GM21423 (cell line): ENCODE measurements around the gene ACTL9.

ENCODE experiments used
- ATAC-seq: cut with Tn5 transposase; IDR thresholded peaks from one replicate; pipeline ENCODE4 v1.9.1; 2021; ENCODE audit warnings: mild to moderate bottlenecking, moderate library complexity; ENCODE audit not compliant: unreplicated experiment

ACTL9 gene

GRCh38 chr19:8654591-8655339 is 43.8 kb downstream of the ACTL9 start:
- no peak for ATAC-seq

- ATAC-seq = no peak
Measured at GRCh38 chr19:8648240-8648639, 50.4 kb downstream of the ACTL9 start.
